ENCODE results near the gene MIAT.
A peak's percentile ranks its signal among the peaks of the same experiment; 100 is the strongest.

Gene MIAT

DNA sequence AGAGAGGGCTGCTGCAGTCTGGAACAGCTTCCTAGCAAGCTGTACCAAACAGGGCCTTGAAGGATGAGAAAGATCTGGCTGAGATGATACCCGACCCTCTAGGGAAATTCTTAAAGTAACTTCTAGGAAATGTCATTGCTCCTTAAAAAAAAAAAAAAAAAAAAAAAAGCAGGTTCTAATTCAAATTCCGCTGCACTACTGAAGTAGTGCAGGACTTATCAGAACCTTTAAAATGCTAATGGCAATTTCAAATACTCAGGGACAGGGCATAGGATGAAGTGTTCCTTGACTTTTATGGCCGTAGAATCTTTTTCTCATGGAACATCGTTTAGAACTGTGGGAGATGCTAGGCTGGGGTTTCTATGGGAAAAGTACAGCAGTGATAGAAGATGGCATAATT is 13.1 kb downstream of the MIAT start:
- no peak for DNase-seq

DNA sequence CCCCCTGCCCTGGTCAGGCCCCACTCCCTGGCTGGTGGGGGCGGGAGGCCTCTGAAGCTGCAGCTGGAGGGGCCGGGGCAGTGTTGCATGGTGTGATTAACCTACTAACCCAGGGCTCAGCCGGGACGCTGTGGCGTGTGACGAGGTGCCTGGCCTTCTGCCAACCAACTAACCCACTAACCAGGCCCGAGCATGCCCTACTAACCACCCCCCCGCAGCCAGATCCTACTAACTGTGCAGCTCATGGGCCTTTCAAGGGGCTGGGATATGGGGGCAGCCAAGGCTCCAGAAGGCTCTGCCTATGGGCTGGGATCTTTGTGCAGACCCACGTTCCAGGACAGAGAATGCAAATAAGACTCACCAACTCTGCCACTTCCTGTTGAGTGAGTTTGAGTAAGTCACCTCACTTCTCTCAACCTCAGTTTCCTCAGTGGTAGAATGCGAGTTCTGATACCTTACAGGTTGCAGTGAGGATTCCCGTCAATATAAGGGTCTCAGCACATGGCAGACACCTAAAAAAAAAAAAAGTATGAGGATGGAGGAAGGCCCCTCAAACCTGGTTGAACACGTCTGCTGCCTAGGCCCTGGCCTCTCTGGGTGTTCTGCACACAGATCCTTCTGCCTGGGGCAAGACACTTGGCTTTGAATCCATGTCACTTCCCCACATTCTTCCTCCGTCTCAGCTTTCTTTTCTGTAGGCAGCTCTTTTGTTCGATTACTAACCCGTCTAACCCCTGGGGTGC is 14.1 kb downstream of the MIAT start:
- peak; percentile 78 for DNase-seq

DNA sequence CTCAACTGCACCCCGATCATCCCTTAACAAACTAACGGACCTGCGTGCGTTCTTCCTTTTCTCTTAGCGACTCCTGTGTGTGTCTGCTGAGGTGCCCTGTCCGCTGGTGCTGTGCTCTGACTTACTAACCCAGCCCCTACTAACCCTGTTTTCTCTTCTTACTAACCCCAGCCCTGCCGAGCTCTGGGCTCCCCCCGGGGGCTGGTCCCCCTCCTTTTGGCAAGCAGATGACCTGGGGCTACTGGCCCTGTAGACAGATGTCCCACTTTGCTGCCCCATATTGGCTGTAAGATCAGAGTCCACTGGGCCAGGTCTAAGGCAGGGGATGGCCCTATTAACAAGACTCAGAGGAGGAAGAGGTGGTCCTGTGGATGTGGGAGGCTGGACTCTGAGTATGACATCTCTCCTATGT is 14.7 kb downstream of the MIAT start:
- DNase-seq, result peak; percentile 21

DNA sequence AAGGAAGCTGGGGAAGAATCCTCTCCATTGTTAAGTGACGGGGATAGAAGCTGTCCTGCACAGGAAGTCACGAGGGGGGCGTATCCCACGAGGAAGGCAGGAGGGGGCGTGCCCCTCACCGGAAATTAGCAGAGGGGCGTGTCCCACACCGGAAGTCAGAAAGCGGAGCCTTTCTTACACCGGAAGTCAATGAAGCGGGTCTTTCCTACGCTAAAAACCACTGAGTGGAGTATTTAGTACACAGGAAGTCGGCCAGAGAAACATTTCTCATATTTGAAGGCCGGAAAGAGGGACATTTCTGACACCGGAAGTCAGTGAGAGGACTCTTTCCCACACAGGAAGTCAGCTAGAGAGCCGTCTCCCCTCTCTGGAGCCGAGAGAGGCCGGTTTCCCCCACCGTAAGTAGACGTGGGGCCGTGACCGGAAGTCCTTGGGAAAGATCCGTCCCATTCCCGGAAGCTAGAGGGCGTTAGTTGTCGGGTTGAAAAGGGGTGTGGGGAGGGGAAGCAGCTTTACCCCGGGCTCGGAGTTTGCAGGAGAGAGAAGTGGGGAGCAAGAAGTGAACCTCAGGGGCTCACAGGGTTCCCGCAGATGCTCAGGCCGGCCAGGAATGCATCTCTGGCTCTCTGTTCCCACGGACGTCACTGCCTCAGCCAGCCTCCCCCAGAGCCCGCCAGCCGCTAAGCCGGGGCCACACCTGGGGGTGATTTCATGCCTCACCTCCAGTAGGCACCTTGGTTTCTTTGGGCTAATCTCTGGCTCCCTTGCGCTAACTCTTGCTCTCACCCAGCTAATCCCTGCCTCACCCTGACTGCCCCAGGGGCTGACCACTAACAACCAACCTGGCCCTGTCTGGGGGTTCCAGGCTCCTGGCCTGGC is 15.4 kb downstream of the MIAT start:
- peak; percentile 95 for DNase-seq

DNA sequence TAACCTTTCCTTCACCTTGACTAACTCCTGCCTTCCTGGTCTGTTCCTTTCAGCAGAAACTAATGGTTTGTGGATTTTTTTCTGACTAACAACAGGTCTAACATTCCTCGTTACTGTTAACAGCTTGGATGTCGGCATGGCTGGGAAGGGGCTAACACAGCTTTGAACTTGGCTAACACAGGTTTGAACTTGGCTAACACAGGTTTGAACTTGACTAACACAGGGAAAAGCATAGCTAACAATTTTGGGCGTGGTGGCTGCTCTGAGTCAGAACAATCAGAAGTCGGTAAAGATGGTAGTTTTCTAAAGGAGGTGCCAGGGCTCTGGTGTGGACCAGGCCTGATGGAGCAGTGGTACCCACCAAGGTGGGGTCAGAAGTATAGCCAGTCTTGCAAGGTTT is 16.1 kb downstream of the MIAT start:
- peak; percentile 57 for DNase-seq

DNA sequence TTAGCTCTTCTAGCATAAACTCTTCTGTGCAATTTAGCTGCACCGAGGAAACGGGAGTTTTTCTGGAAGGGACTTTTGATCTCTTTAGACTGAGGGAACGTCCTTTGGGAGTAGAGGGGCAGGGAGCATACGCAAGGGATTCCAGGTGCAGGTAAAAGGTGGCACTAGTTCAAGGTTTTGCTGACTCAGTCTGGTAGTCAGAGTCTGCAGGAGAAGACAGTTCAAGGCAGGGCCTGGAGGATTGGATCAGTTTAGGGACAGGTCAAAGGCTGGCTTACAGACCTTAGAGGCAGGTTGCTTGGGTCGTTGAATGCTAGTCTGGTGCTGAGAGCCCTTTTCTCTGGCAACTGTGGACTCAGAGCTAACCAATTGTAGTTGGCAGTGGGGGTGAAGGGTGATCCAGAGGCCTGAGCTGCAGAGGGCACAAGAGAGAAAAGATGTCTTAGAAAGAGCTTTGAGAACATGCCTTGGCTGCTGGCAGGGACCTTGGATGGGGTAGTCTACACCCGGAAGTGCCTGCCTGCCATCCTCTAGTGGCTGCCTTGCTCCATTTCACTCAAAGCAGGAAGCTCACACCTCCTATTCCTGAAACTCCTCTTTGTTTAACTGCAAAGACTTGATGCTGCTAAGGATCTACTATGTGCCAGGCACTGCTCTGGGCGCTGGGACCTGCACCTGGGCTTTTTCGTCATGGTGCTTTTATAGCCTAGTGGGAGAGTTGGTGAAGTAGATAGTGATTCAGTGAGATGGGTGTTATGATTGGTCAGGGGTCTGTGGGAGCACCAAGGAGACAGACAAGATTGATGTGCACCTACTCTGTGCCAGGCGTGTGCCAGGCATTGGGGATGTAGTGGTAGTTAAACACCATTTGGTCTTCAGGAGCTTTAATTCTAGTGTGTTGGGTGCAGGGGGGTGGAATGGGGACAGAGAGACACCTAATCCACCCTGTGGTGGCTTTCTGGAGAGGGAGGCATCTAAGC is 17.1 kb downstream of the MIAT start:
- peak; percentile 46 for DNase-seq

DNA sequence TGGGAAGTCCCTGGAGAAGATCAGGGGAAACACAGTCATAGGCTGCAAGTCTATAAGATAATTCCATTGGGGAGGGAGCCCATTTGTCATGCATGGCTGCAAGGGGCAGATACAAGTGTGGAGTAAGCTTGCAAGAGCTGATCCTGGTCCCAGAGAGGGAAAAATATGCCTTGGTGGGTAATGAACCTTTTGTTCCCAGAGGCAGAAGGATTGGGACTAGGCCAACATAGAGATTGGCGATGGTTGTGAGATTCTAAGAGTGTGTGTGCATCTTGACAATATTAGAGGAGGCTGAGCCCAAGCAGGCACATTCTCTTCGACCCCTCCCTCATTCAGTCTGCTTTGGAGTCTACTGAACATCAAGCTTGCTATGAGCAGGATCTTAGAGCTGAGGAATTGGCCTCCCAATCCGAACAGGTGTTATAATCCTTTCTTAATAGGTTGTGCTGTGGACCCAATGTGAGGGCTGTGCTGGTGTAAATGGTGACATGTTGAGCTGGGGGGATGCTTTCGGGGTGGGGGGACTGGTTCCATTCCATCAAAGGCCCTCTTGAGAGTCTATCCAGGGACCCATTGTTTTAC is 18.4 kb downstream of the MIAT start:
- no peak for DNase-seq

DNA sequence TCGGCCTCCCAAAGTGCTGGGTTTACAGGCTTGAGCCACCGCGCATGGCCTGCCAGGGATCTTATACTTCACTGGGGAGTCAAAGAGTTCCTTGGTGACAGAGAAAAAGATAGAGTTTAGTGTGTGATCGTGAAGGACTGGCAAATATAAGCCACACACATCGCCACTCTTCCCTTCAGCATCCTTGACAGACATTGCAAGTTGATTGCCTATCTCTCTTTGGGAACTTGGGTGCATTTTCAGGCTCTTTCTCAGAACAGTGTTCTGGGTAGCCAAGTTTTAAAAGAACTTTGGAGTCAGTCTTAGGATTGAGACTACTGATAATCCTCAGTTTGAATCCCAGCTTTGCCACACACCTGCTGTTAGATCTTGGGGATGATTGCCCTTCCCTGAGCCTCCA is 19.8 kb downstream of the MIAT start:
- no peak for DNase-seq

DNA sequence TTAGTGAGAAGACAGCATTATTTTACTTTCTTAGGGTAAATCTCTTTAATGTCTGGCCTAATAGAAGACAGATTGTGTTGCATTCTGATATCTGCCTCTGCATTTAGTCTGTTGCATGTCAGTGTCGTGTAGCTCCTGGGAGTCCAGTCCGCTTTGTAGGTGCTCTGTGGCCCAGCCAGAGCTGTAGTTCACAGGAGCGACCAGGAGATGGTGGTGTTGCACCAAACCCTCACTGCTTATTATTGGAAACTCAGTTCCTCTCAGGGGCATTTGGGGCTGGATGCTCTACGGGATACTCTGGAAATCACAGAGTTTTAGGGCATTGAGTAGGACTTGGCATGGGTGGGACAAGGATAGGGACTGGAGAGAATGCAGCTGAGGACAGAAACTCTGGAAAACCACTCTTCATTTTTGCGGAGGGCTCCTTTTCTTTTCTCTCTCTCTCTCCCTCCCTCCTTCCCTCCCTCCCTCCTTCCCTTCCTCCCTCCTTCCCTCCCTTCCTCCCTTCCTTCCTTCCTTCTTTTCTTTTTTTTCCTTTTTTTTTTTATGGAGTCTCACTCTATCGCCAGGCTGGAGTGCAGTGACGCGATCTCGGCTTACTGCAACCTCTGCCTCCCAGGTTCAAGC is 21.7 kb downstream of the MIAT start:
- peak; percentile 81 for DNase-seq

DNA sequence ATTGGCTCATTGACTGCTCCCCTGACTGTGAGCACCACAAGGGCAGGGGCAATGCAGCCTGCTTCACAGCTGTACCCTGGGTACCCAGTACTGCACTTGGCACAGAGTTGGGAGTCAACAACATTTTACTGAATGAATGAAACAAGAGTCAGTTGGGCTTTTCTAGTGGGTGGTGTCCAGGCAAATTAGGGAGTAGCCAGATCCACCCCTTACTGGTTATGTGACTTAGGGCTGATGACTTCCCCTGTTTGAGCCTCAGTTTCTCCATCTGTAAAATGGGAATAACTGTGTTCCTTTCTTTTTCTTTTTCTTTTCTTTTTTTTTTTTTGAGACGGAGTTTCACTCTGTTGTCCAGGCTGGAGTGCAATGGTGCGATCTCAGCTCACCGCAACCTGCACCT is 23.1 kb downstream of the MIAT start:
- no peak for DNase-seq

DNA sequence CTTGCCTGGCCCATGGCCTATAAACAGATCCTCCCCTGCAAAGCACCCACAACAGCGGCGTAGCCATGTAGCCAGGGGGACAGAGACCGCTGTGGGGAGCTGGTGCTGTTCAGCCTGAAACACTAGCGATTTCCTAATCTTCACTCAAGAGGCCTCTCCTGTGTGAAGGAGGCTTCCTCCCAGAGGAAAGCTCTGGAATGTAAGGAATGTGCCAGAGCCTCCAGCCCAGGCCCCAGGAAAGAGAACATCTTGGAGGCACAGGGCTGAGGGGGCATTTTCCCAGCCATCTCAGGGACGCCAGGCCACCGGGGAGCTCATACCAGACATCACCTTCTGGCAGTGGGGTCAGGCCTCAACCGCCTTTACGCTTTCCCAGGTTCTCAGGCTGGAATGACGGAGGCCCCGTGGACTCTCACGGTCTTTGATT is 24.0 kb downstream of the MIAT start:
- no peak for DNase-seq

DNA sequence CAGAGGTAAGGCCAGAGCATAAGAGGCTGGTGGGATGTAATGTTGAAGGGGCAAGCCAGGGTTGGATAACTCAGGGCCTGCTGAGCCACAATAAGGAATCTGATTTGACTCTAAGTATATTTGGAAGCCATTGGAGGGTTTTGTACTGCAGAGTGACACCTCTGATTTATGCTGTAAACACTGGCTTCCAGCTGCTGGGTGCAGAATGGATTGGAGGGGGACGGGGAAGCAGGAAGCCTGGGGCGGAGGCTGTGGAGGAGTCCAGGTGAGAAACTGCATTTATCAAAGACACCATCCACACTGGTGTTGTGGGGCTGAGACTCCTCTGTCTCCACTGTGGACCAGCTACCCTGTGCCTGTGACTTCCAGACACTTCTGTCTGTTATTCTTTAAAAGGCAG is 26.8 kb downstream of the MIAT start:
- no peak for DNase-seq

DNA sequence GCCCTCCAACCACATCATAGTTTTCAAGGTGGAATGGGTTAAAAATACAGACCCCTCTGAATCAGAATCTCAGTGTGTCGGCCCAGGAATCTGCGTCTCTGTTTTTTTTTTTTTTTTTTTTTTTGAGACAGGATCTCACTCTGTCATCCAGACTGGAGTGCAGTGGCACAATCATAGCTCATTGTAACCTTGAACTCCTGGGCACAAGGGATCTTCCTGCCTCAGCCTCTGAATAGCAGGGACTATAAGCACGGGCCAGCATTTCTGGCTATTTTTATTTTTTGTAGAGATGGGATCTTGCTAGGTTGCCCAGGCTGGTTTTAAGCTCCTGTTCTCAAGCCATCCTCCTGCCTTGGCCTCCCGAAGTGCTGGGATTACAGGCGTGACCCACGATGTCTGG is 28.2 kb downstream of the MIAT start:
- DNase-seq, result no peak

DNA sequence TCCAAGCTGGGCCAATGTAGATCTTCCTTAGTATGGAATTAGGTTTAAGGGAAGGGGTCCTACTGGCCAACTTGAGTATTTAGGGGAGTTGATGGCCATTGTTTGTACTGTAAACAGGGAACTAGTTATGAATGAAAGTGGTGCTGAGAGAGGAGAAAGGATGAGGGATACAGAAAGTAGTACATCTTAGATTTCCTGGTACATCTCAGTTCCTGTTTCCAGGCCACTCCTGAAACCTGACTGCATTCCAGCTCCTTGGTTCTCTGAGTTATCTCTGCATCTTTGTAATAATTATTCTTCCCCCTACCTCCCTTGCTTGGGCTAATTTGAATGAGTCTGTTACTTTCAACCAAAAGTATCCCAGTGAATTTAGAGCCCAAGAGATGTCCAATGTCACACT is 30.1 kb downstream of the MIAT start:
- no peak for DNase-seq

DNA sequence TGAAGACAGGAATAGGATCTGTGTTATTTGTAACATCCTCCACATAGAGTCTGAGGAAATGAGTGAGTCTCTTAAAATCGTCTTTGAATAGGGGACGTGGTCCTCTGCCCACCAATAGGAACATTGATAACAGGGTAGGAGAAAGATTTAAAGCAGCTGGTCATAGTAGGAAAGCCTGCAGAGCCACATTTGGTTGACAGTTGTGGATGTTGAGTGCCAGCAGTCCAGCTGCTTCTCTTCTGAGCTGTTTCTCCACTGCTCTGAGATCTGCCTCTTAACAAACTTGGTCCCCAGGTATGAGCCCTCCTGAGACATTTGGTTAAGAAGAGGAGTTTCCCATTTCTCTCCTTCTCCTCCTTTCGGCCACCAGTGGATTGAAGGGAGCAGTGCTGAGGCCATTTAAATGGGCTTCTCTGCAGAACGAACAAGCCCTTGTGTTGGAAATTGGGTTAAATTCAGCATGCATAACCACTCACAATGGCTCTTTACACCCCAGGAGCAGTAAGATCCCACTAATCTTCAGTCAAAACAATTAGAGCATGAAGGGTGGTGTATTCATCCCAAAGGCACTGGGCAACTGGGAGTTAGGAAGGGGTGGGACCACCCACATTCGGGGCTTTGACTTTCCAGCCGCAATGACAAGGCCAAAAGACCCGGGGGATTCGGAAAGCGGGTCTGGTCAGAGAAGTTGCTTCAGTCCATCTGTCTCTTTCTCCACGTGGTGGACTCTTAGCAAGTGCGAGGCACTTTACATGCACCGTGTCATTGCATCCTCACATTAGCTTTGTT is 32.3 kb downstream of the MIAT start:
- no peak for DNase-seq

DNA sequence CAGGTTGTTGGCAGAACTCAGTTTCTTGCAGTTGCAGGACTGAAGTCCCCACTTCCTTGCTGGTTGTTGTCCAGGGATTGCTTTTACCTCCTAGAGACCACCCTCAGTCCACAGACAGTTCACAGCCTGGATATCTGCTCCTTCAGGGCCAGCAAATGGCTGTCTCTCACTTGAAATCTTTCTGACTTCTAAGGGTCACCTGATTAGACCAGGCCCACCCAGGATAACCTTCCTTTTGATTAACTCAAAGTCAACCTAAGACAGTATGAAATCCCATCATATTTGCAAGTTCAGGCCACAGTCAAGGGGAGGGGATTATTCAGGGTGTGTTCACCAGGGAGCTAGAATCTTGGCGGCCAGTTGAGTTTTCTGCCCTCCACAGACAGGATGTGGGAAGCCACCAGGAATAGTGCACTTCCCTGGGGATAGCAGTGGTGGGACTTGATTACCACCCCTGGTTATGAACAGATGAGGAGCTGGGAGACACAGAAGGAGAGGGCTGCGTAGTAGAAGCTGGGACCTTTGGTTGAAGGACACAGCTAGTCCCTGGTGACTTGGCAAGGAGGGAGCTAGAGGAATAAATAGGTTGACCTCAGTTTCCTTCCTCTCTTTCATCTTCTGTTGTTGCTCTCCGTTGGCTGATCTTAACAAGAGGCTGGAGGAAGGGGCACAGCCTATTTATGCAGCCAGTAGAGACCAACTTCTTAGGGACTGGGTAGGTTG is 33.4 kb downstream of the MIAT start:
- no peak for DNase-seq

DNA sequence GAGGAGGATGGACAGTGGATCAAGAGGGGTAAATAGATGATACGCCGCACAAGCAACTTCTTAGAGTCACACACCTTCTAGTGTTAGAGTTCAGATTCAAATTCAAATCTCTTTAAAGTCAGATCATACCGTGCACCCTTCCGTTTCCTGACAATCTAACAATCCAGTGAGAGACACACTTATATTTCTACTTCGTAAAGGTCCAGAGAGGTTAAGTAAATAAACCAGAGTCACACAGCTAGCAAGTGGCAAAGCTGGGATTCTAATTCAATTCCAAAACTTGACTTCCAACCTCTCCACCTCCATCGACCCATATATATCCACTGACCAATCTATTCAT is 34.0 kb downstream of the MIAT start:
- no peak for DNase-seq

DNA sequence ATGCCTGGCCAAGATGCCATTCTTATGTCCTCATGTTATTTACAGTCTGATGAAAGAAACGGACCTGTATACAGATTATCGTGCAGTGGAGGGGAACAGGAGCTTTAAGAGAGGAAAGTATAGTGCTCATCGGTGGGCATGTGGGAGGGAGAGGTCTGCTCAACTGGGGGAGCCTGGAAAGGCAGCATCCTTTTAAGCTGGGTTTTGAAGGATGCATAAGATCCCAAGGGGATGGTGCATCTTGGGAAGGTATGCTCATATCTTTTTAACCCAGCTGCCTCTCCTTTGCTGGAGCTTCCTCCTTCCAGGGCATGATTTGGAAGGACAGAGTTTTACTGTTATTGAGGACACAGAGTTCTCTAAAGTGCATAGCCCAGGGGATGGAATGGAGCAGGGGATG is 34.8 kb downstream of the MIAT start:
- DNase-seq, result no peak

DNA sequence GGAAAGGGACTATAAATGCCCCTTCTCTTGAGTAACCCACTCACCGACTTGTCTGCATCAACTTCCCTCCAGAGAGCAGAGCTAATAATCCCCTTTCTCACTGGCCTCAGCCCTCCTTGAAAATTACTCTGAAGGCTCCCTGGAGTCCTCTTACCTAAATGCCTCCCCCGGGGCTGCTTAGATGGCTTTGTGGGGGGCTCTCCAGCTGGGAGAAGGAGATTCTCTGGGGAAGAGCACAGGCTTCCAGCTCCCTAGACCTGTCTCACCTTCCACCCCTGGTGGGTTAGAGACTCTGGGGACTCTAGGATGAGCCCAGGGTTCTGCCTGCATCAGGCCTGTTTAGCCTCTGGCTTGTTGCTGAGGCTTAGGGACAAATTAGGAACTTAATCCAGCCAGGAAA is 39.8 kb downstream of the MIAT start:
- DNase-seq, result no peak

DNA sequence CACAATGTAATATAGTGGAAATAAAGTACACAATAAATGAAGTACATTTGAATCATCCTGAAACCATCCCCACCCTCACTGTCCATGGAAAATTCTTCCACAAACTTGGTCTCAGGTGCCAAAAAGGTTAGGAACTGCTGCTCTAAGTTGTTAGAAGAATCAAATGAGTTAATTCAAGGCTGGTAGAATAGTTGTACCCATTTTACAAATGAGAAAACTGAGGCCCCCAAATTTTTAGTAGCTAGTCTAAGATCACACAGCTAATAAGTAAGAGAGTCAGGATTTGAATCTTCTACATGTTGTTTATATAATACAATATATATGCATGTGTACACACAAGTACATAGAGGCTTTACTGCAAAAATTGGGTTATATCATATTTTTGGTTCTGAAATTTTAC is 43.1 kb downstream of the MIAT start:
- no peak for DNase-seq

DNA sequence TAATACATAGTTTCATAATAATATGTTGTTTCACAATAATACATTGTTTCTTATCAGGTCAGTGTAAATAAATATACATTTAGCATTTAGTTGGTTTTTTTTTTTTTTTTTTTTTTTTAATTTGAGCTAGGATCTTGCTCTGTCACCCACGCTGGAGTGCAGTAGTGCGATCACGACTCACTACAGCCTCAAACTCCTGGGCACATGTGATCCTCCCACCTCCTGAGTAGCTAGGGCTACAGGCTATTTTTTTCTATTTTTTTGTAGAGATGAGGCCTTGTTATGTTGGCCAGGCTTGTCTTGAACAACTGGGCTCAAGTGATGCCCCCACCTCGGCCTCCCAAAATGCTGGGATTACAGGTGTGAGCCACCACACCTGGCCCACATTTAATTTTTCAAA is 43.5 kb downstream of the MIAT start:
- no peak for DNase-seq

Measured in stimulated activated CD4-positive, alpha-beta T cell treated with anti-CD3 and anti-CD28 coated beads, Interleukin-15, amount 100 ng/mL, for 24 hours (primary cell).